HEK293T (cell line): ENCODE results near the gene RPS17.

ENCODE experiments used
- CTCF ChIA-PET: fragments of 350-600 bp; formaldehyde crosslinking; extraction: SDS; loops from one replicate; lab custom pipeline; 2021; ENCODE audit warnings: antibody characterized with exemption, inconsistent platforms; lab: Yijun Ruan, JAX
- POLR2A ChIA-PET: fragments of 350-600 bp; formaldehyde crosslinking; extraction: SDS; loops from one replicate; lab custom pipeline; 2020; ENCODE audit warnings: antibody characterized with exemption, inconsistent platforms; lab: Yijun Ruan, JAX
- DNase-seq: peaks from one replicate; pipeline ENCODE4 v3.0.0; 2012; ENCODE audit warnings: mixed read lengths; ENCODE audit errors: extremely low spot score
- ARNT ChIP-seq: fragments of 450-650 bp; IDR thresholded peaks from 2 replicates; pipeline ENCODE4 v1.6.1; 2017; ENCODE audit warnings: mild to moderate bottlenecking
- BHLHE40 ChIP-seq: fragments of 450-650 bp; IDR thresholded peaks from 2 replicates; pipeline ENCODE4 v1.6.1; 2016; ENCODE audit warnings: mild to moderate bottlenecking, moderate library complexity, borderline replicate concordance
- CTBP1 ChIP-seq: fragments of 450-650 bp; IDR thresholded peaks from 2 replicates; pipeline ENCODE4 v1.6.1; 2016; ENCODE audit warnings: borderline replicate concordance
- ELF4 ChIP-seq: fragments of 450-650 bp; IDR thresholded peaks from 2 replicates; pipeline ENCODE4 v1.6.1; 2017; ENCODE audit warnings: antibody characterized with exemption
- FOXA1 ChIP-seq: fragments of 450-650 bp; IDR thresholded peaks from 2 replicates; pipeline ENCODE4 v1.6.1; 2016; ENCODE audit warnings: mild to moderate bottlenecking
- FOXK2 ChIP-seq: fragments of 450-650 bp; IDR thresholded peaks from 2 replicates; pipeline ENCODE4 v1.6.1; 2016; ENCODE audit warnings: mild to moderate bottlenecking
- FOXM1 ChIP-seq: fragments of 450-650 bp; IDR thresholded peaks from 2 replicates; pipeline ENCODE4 v1.6.1; 2017; ENCODE audit warnings: mild to moderate bottlenecking, borderline replicate concordance
- HDGF ChIP-seq: fragments of 450-650 bp; IDR thresholded peaks from 2 replicates; pipeline ENCODE4 v1.6.1; 2017; ENCODE audit warnings: antibody characterized with exemption, borderline replicate concordance
- L3MBTL2 ChIP-seq: fragments of 450-650 bp; conservative IDR thresholded peaks from 2 replicates; pipeline ENCODE4 v1.6.1; 2016; ENCODE audit warnings: mild to moderate bottlenecking
- LEF1 ChIP-seq: fragments of 450-650 bp; IDR thresholded peaks from 2 replicates; pipeline ENCODE4 v1.6.1; 2017; ENCODE audit warnings: mild to moderate bottlenecking, borderline replicate concordance
- NFRKB ChIP-seq: fragments of 450-650 bp; IDR thresholded peaks from 2 replicates; pipeline ENCODE4 v1.6.1; 2016; ENCODE audit warnings: mild to moderate bottlenecking, moderate library complexity
- PKNOX1 ChIP-seq: fragments of 450-650 bp; IDR thresholded peaks from 2 replicates; pipeline ENCODE4 v1.6.1; 2016
- SP1 ChIP-seq: fragments of 450-650 bp; IDR thresholded peaks from 2 replicates; pipeline ENCODE4 v1.6.1; 2017
- SUZ12 ChIP-seq: fragments of 450-650 bp; IDR thresholded peaks from 2 replicates; pipeline ENCODE4 v1.6.1; 2016; ENCODE audit warnings: mild to moderate bottlenecking
- TARDBP ChIP-seq: fragments of 450-650 bp; IDR thresholded peaks from 2 replicates; pipeline ENCODE4 v1.6.1; 2016
- ZNF384 ChIP-seq: fragments of 450-650 bp; IDR thresholded peaks from 2 replicates; pipeline ENCODE4 v1.6.1; 2016

The RPS17 gene

GRCh38 chr15:82548700-82549099 lies 8.4 kb upstream of the RPS17 start:
- CTCF ChIA-PET = interaction anchor here (0.6 to 0.8 kb wide), 2 partner anchors 8 to 165 kb away, joined by 3 to 6 read pairs; partner anchors contain the start of gene RPS17
- TF ChIP-seq HDGF = no peak
- no peak for TF ChIP-seq FOXK2
- no peak for TF ChIP-seq SUZ12
- TF ChIP-seq CTBP1 = no peak
- TF ChIP-seq FOXA1 = no peak
- TF ChIP-seq ZNF384 = no peak
- no peak for TF ChIP-seq BHLHE40
- no peak for TF ChIP-seq ARNT
- no peak for TF ChIP-seq FOXM1
- no peak for TF ChIP-seq TARDBP
- no peak for TF ChIP-seq L3MBTL2
- TF ChIP-seq ELF4 = no peak
- TF ChIP-seq LEF1 = no peak
- no peak for TF ChIP-seq PKNOX1
- no peak for TF ChIP-seq NFRKB
- no peak for TF ChIP-seq SP1
- DNase-seq = no peak
- POLR2A ChIA-PET = interaction anchor here (0.9 to 1.4 kb wide), 2 partner anchors 8 to 13 kb away, joined by 5 to 9 read pairs; partner anchors contain the start of gene RPS17

- ChIA-PET CTCF (interaction anchor here (0.7 kb wide), 1 partner anchor 455 kb away, joined by 3 read pairs; no protein-coding TSS in a partner anchor), POLR2A (no interaction called here)
Observed at GRCh38 chr15:82545478-82545877, 5.2 kb upstream of the RPS17 start.

GRCh38 chr15:82545002-82545401 lies 4.7 kb upstream of the RPS17 start:
- CTCF ChIA-PET = no interaction called here
- no peak for DNase-seq
- no peak for TF ChIP-seq TARDBP
- no peak for TF ChIP-seq ELF4
- no peak for TF ChIP-seq CTBP1
- no peak for TF ChIP-seq NFRKB
- POLR2A ChIA-PET = interaction anchor here (2.7 kb wide), 1 partner anchor 9 kb away, joined by 13 read pairs; no protein-coding TSS in a partner anchor

More at GRCh38 chr15:82545478-82545877, 5.2 kb upstream of the RPS17 start:
- DNase-seq = no peak
- TF ChIP-seq BHLHE40 (no peak), ELF4 (no peak), FOXM1 (no peak), HDGF (no peak), PKNOX1 (no peak), NFRKB (no peak), FOXA1 (no peak), SUZ12 (no peak), FOXK2 (no peak), ZNF384 (no peak), L3MBTL2 (no peak), LEF1 (no peak), CTBP1 (no peak), SP1 (no peak), TARDBP (no peak), ARNT (no peak)

GRCh38 chr15:82544431-82544830 lies 4.2 kb upstream of the RPS17 start:
- POLR2A ChIA-PET = interaction anchor here (0.7 to 2.7 kb wide), 3 partner anchors 10 to 205 kb away, joined by 3 to 13 read pairs (median 9); no protein-coding TSS in a partner anchor
- TF ChIP-seq FOXA1 = no peak
- no peak for TF ChIP-seq NFRKB
- no peak for TF ChIP-seq FOXK2
- no peak for TF ChIP-seq ARNT
- no peak for TF ChIP-seq CTBP1
- no peak for TF ChIP-seq ZNF384
- no peak for TF ChIP-seq SP1
- TF ChIP-seq PKNOX1 = no peak
- no peak for TF ChIP-seq ELF4
- TF ChIP-seq L3MBTL2 = no peak
- DNase-seq = no peak
- CTCF ChIA-PET = no interaction called here

GRCh38 chr15:82543160-82543559 lies 2.9 kb upstream of the RPS17 start:
- CTCF ChIA-PET = interaction anchor here (0.6 to 1.6 kb wide), 5 partner anchors 12 to 725 kb away, joined by 3 to 11 read pairs (median 4); no protein-coding TSS in a partner anchor
- TF ChIP-seq BHLHE40 (no peak), SUZ12 (no peak), ZNF384 (no peak), FOXA1 (no peak), L3MBTL2 (no peak), HDGF (no peak), SP1 (no peak), CTBP1 (no peak), ELF4 (no peak), FOXK2 (no peak), ARNT (no peak), FOXM1 (no peak)
- POLR2A ChIA-PET = interaction anchor here (0.7 to 2.7 kb wide), 6 partner anchors 11 to 207 kb away, joined by 3 to 13 read pairs (median 3); no protein-coding TSS in a partner anchor
- DNase-seq = no peak

GRCh38 chr15:82540984-82541431 lies 751 bp upstream of the RPS17 start:
- peak; percentile 43 for DNase-seq
- ChIA-PET CTCF (interaction anchor here (1.0 to 2.7 kb wide), 3 partner anchors 8 to 210 kb away, joined by 3 to 21 read pairs (median 6); no protein-coding TSS in a partner anchor), POLR2A (interaction anchor here (0.6 to 3.4 kb wide), 28 partner anchors 8 to 470 kb away, joined by 3 to 38 read pairs (median 6); partner anchors contain the start of genes AP3B2, C15orf40, CPEB1 and WHAMM)
- TF ChIP-seq ZNF384 = no peak
- no peak for TF ChIP-seq LEF1
- no peak for TF ChIP-seq ELF4
- no peak for TF ChIP-seq NFRKB
- no peak for TF ChIP-seq HDGF
